Posterior cingulate gyrus (tissue), 11 donors: ENCODE data around the gene PNMT.

Experiments
- DNase-seq, 10 donors: peaks; one replicate each; pipeline versions ENCODE4 v3.0.0 to v3.0.0-alpha.2; 2020 to 2021; ENCODE audit warnings: mixed read lengths in 3 of 10
- intact Hi-C: fragments of 100-400 bp; cut with DNase I; formaldehyde crosslinking; loops from one replicate; pipeline ENCODE4 v1.15.1; 2023

Gene PNMT

GRCh38 chr17:39667945-39668924, at the start of gene PNMT:
Gene PNMT, plus strand, starts transcription at chr17:39668453. Its CDS starts 23 bp downstream, at chr17:39668476.
- DNase-seq: peak in 7 of 10 donors; percentile 56 to 92 (median 66)
- intact Hi-C loops: no loop called here

GRCh38 chr17:39618956-39619785, 49.1 kb upstream of the PNMT start:
- DNase-seq: no peak
- intact Hi-C loops: no loop called here

- no peak for DNase-seq
- intact Hi-C loops: loop anchor here (5.0 kb wide), 2 partner anchors 72 to 113 kb away; partner anchors contain the start of gene MIEN1
Measured at GRCh38 chr17:39619786-39620101, 48.5 kb upstream of the PNMT start.

GRCh38 chr17:39621523-39622379, 46.5 kb upstream of the PNMT start:
- peak; percentile 84 to 98 (median 92) for DNase-seq
- intact Hi-C loops: loop anchor here (1.0 to 5.0 kb wide), 4 partner anchors 51 to 133 kb away; partner anchors contain the start of gene MIEN1

- intact Hi-C loops: loop anchor here (1.0 to 5.0 kb wide), 4 partner anchors 50 to 132 kb away; partner anchors contain the start of gene MIEN1
- DNase-seq: peak in 1 of 10 donors; percentile 79
Measured at GRCh38 chr17:39622380-39623006, 45.8 kb upstream of the PNMT start.

GRCh38 chr17:39623356-39623950, 44.8 kb upstream of the PNMT start:
- intact Hi-C loops: loop anchor here (2.0 to 5.0 kb wide), 3 partner anchors 76 to 131 kb away; partner anchors contain the start of gene MIEN1
- DNase-seq: peak; percentile 84 to 98 (median 93)

- intact Hi-C loops: loop anchor here (5.0 kb wide), 2 partner anchors 77 to 108 kb away; partner anchors contain the start of gene MIEN1
- no peak for DNase-seq
Measured at GRCh38 chr17:39624313-39624712, 43.9 kb upstream of the PNMT start.

GRCh38 chr17:39625198-39625785, 43.0 kb upstream of the PNMT start:
- DNase-seq: no peak
- intact Hi-C loops: no loop called here

- DNase-seq: peak in 3 of 10 donors; percentile 57 to 85 (median 67)
- intact Hi-C loops: no loop called here
Measured at GRCh38 chr17:39626171-39627046, 41.8 kb upstream of the PNMT start, which contains the start of gene PPP1R1B. Gene PPP1R1B, plus strand, starts transcription at chr17:39626952. Its CDS starts 441 bp downstream, at chr17:39627393.

- intact Hi-C loops: no loop called here
- DNase-seq: no peak
Measured at GRCh38 chr17:39627047-39627711, 41.1 kb upstream of the PNMT start.

GRCh38 chr17:39627712-39628516, 40.3 kb upstream of the PNMT start:
- intact Hi-C loops: no loop called here
- DNase-seq: no peak

GRCh38 chr17:39628655-39629493, 39.4 kb upstream of the PNMT start:
- intact Hi-C loops: no loop called here
- DNase-seq: no peak

GRCh38 chr17:39629494-39629880, 38.8 kb upstream of the PNMT start:
- intact Hi-C loops: no loop called here
- DNase-seq: no peak

GRCh38 chr17:39629898-39630297, 38.4 kb upstream of the PNMT start:
- DNase-seq: no peak
- intact Hi-C loops: no loop called here

GRCh38 chr17:39631403-39631802, 36.9 kb upstream of the PNMT start:
- DNase-seq: no peak
- intact Hi-C loops: no loop called here
